Measurements from ENCODE around the gene IRGM.
"Not testable (repeated sequence)": the region's sequence is repeated elsewhere in the genome, so short reads cannot be mapped to it uniquely, and the experiment has no call there.

The IRGM gene

GRCh38 chr5:150847334-150847695 lies 994 bp downstream of the IRGM start:
- Histone ChIP-seq H3K36me3 (ENCODE audit: insufficient read depth, low read length) (no peaks in the 10 kb centered on the region), H3K27me3 (ENCODE audit: insufficient read depth, low read length) (peaks cover under 1% of the 10 kb centered on the region), H2AFZ (ENCODE audit: low read depth, low read length) (no peak overlapping the region), H3K4me1 (ENCODE audit: insufficient read depth, low read length) (no peaks in the 10 kb centered on the region), H3K4me3 (ENCODE audit: low read length) (no peak overlapping the region), H3K9me3 (ENCODE audit: low read length) (no peaks in the 10 kb centered on the region)

- Histone ChIP-seq H3K36me3 (ENCODE audit: insufficient read depth, low read length) (no peaks in the 10 kb centered on the region), H3K4me1 (ENCODE audit: insufficient read depth, low read length) (no peaks in the 10 kb centered on the region), H3K27me3 (ENCODE audit: insufficient read depth, low read length) (peaks cover 3% of the 10 kb centered on the region), H2AFZ (ENCODE audit: low read depth, low read length) (no peak overlapping the region), H3K4me3 (ENCODE audit: low read length) (no peak overlapping the region), H3K9me3 (ENCODE audit: low read length) (no peaks in the 10 kb centered on the region)
Measured at GRCh38 chr5:150848271-150848670, 1.9 kb downstream of the IRGM start.

GRCh38 chr5:150851039-150851438 lies 4.7 kb downstream of the IRGM start:
- no peaks in the 10 kb centered on the region for H3K4me1 ChIP-seq (ENCODE audit: insufficient read depth, low read length)
- H3K27me3 ChIP-seq (ENCODE audit: insufficient read depth, low read length): peaks cover 3% of the 10 kb centered on the region
- H3K4me3 ChIP-seq (ENCODE audit: low read length): no peak overlapping the region
- no peaks in the 10 kb centered on the region for H3K36me3 ChIP-seq (ENCODE audit: insufficient read depth, low read length)
- no peak overlapping the region for H2AFZ ChIP-seq (ENCODE audit: low read depth, low read length)
- no peaks in the 10 kb centered on the region for H3K9me3 ChIP-seq (ENCODE audit: low read length)

- no peaks in the 10 kb centered on the region for H3K4me1 ChIP-seq (ENCODE audit: insufficient read depth, low read length)
- no peaks in the 10 kb centered on the region for H3K36me3 ChIP-seq (ENCODE audit: insufficient read depth, low read length)
- H3K9me3 ChIP-seq (ENCODE audit: low read length): no peaks in the 10 kb centered on the region
- peaks cover 3% of the 10 kb centered on the region for H3K27me3 ChIP-seq (ENCODE audit: insufficient read depth, low read length)
- no peak overlapping the region for H3K4me3 ChIP-seq (ENCODE audit: low read length)
- no peak overlapping the region for H2AFZ ChIP-seq (ENCODE audit: low read depth, low read length)
Measured at GRCh38 chr5:150853561-150853960, 7.2 kb downstream of the IRGM start.

GRCh38 chr5:150856700-150857099 lies 10.4 kb downstream of the IRGM start:
- H3K36me3 ChIP-seq (ENCODE audit: insufficient read depth, low read length): not testable (repeated sequence)

GRCh38 chr5:150860246-150860821 lies 14.0 kb downstream of the IRGM start:
- Histone ChIP-seq H3K4me3 (ENCODE audit: low read length) (no peak overlapping the region), H2AFZ (ENCODE audit: low read depth, low read length) (no peak overlapping the region), H3K9me3 (ENCODE audit: low read length) (no peaks in the 10 kb centered on the region), H3K27me3 (ENCODE audit: insufficient read depth, low read length) (no peaks in the 10 kb centered on the region), H3K36me3 (ENCODE audit: insufficient read depth, low read length) (no peaks in the 10 kb centered on the region), H3K4me1 (ENCODE audit: insufficient read depth, low read length) (no peaks in the 10 kb centered on the region)

More at GRCh38 chr5:150856700-150857099, 10.4 kb downstream of the IRGM start:
- not testable (repeated sequence) for H3K27me3 ChIP-seq (ENCODE audit: insufficient read depth, low read length); H2AFZ ChIP-seq (ENCODE audit: low read depth, low read length); H3K9me3 ChIP-seq (ENCODE audit: low read length); H3K4me1 ChIP-seq (ENCODE audit: insufficient read depth, low read length); H3K4me3 ChIP-seq (ENCODE audit: low read length)

GRCh38 chr5:150862070-150862469 lies 15.7 kb downstream of the IRGM start:
- H3K9me3 ChIP-seq (ENCODE audit: low read length): no peaks in the 10 kb centered on the region
- H2AFZ ChIP-seq (ENCODE audit: low read depth, low read length): no peak overlapping the region
- no peaks in the 10 kb centered on the region for H3K36me3 ChIP-seq (ENCODE audit: insufficient read depth, low read length)
- H3K27me3 ChIP-seq (ENCODE audit: insufficient read depth, low read length): no peaks in the 10 kb centered on the region
- no peaks in the 10 kb centered on the region for H3K4me1 ChIP-seq (ENCODE audit: insufficient read depth, low read length)
- no peak overlapping the region for H3K4me3 ChIP-seq (ENCODE audit: low read length)

- H3K27me3 ChIP-seq (ENCODE audit: insufficient read depth, low read length): no peaks in the 10 kb centered on the region
- no peak overlapping the region for H3K4me3 ChIP-seq (ENCODE audit: low read length)
- peaks cover 3% of the 10 kb centered on the region for H3K9me3 ChIP-seq (ENCODE audit: low read length)
- H3K4me1 ChIP-seq (ENCODE audit: insufficient read depth, low read length): no peaks in the 10 kb centered on the region
- H3K36me3 ChIP-seq (ENCODE audit: insufficient read depth, low read length): no peaks in the 10 kb centered on the region
- no peak overlapping the region for H2AFZ ChIP-seq (ENCODE audit: low read depth, low read length)
Measured at GRCh38 chr5:150879358-150879757, 33.0 kb downstream of the IRGM start.

GRCh38 chr5:150895431-150896428 lies 49.4 kb downstream of the IRGM start:
- H2AFZ ChIP-seq (ENCODE audit: low read depth, low read length): no peak overlapping the region
- no peaks in the 10 kb centered on the region for H3K4me1 ChIP-seq (ENCODE audit: insufficient read depth, low read length)
- peaks cover 42% of the 10 kb centered on the region for H3K36me3 ChIP-seq (ENCODE audit: insufficient read depth, low read length)
- no peaks in the 10 kb centered on the region for H3K27me3 ChIP-seq (ENCODE audit: insufficient read depth, low read length)
- no peak overlapping the region for H3K4me3 ChIP-seq (ENCODE audit: low read length)
- peaks cover 49% of the 10 kb centered on the region for H3K9me3 ChIP-seq (ENCODE audit: low read length)

All from neuron (in vitro differentiated cells).